Keratinocyte (primary cell): ENCODE results near the gene TLL2. TPM values are rescaled to one million over a fixed set of nuclear protein-coding genes. Genes with fewer than 3 reads are reported as not detected.

Experiments
- DNase-seq: peaks from one replicate; pipeline ENCODE4 v3.0.0-alpha.2; 2011; ENCODE audit warnings: low read depth, missing footprints, low spot score
- FAIRE-seq: peaks from 2 replicates; lab custom pipeline; 2011; peaks lifted over from hg19 to GRCh38; lab: Jason Lieb, UNC
- H2AFZ ChIP-seq: 2 replicates; pipeline ENCODE4 v1.6.0; 2012; ENCODE audit warnings: low read length, control low read depth, inconsistent platforms; ENCODE audit not compliant: control insufficient read depth
- H3K27ac ChIP-seq: 2 replicates; pipeline ENCODE4 v1.5.1; 2011; ENCODE audit warnings: low read length; ENCODE audit not compliant: control insufficient read depth, insufficient read depth
- H3K27me3 ChIP-seq: 3 replicates; pipeline ENCODE4 v1.6.0; 2011; ENCODE audit warnings: low read length; ENCODE audit not compliant: control insufficient read depth, insufficient read depth; ENCODE audit errors: extremely low read depth
- H3K36me3 ChIP-seq, 2 experiments: 2 replicates in 1 of 2; 3 replicates in 1 of 2; pipeline ENCODE4 v1.5.1; 2011; ENCODE audit warnings: low read length in 2 of 2, mild to moderate bottlenecking in 1 of 2; ENCODE audit not compliant: control insufficient read depth in 2 of 2, insufficient read depth in 2 of 2; ENCODE audit errors: extremely low read depth in 1 of 2
- H3K4me1 ChIP-seq: 3 replicates; pipeline ENCODE4 v1.5.1; 2011; ENCODE audit warnings: low read length; ENCODE audit not compliant: control insufficient read depth, insufficient read depth; ENCODE audit errors: extremely low read depth
- H3K4me2 ChIP-seq: 3 replicates; pipeline ENCODE4 v1.6.0; 2011; ENCODE audit warnings: low read depth, low read length; ENCODE audit not compliant: control insufficient read depth, insufficient read depth; ENCODE audit errors: extremely low read depth
- H3K4me3 ChIP-seq, 3 experiments: fragments of 200-600 bp in 1 of 3; sonication (generic) in 1 of 3; 2 replicates in 2 of 3; 3 replicates in 1 of 3; pipeline ENCODE4 v1.5.1; 2011 to 2016; ENCODE audit warnings: low read length in 3 of 3, mild to moderate bottlenecking in 3 of 3, control low read depth in 2 of 3, inconsistent platforms in 1 of 3, low read depth in 1 of 3, mixed read lengths in 1 of 3, mixed run types in 1 of 3, moderate library complexity in 1 of 3; ENCODE audit not compliant: control insufficient read depth in 2 of 3, insufficient read depth in 2 of 3; ENCODE audit errors: extremely low read depth in 1 of 3
- H3K79me2 ChIP-seq: 2 replicates; pipeline ENCODE4 v1.6.0; 2012; ENCODE audit warnings: low read length; ENCODE audit not compliant: control insufficient read depth, insufficient read depth
- H3K9ac ChIP-seq: 3 replicates; pipeline ENCODE4 v1.6.0; 2011; ENCODE audit warnings: low read length; ENCODE audit not compliant: control insufficient read depth, insufficient read depth; ENCODE audit errors: extremely low read depth
- H3K9me1 ChIP-seq: 3 replicates; pipeline ENCODE4 v1.6.0; 2011; ENCODE audit warnings: low read length; ENCODE audit not compliant: control insufficient read depth, insufficient read depth; ENCODE audit errors: extremely low read depth
- H3K9me3 ChIP-seq: 2 replicates; pipeline ENCODE4 v1.5.1; 2012; ENCODE audit warnings: low read depth, low read length; ENCODE audit not compliant: control insufficient read depth
- H4K20me1 ChIP-seq: 3 replicates; pipeline ENCODE4 v1.6.0; 2011; ENCODE audit warnings: low read length; ENCODE audit not compliant: control insufficient read depth, insufficient read depth; ENCODE audit errors: extremely low read depth
- EZH2 ChIP-seq: IDR thresholded peaks from one replicate; pipeline ENCODE4 v1.6.1; 2012; ENCODE audit warnings: inconsistent platforms, mild to moderate bottlenecking, low read length, moderate library complexity
- dilution Hi-C: fragments of 300-500 bp; cut with MboI; formaldehyde crosslinking; loops from one replicate; pipeline ENCODE4 v1.7.0; 2020; ENCODE audit warnings: low sequenced_read_pairs; ENCODE audit not compliant: extremely low pct_ligation_motif_present
- polyA plus RNA-seq, 5 experiments: library from polyadenylated mRNA; depleted of rRNA in 3 of 5; stranded (reverse) in 3 of 5; stranded (forward) in 1 of 5; unstranded in 1 of 5; fragments of >200 nt; gene quantifications; 1 replicate in 1 of 5; 2 replicates in 3 of 5; 3 replicates in 1 of 5; pipeline versions ENCODE4 v1.2.1 to v1.2.3, GENCODE V29; 2011 to 2012; ENCODE audit warnings: missing spikeins in 2 of 5, low read depth in 1 of 5, low replicate concordance in 1 of 5
- TF ChIP-seq, protein P1 (sequence below), 3 experiments: IDR thresholded peaks in 1 of 3; conservative IDR thresholded peaks in 1 of 3; optimal IDR thresholded peaks in 1 of 3; 2 replicates in 2 of 3; 3 replicates in 1 of 3; pipeline versions ENCODE3 to v1.5.1; 2011; ENCODE audit warnings: low read length in 3 of 3, mild to moderate bottlenecking in 3 of 3, moderate library complexity in 2 of 3, control low read depth in 1 of 3, inconsistent platforms in 1 of 3; ENCODE audit not compliant: insufficient read depth in 2 of 3; ENCODE audit errors: extremely low read depth in 1 of 3

TLL2 gene
- polyA plus RNA-seq, 1 donor (not counting 4 experiments of a cell fraction or from before 2014, with no cell fraction given): 0.83 TPM

DNA sequence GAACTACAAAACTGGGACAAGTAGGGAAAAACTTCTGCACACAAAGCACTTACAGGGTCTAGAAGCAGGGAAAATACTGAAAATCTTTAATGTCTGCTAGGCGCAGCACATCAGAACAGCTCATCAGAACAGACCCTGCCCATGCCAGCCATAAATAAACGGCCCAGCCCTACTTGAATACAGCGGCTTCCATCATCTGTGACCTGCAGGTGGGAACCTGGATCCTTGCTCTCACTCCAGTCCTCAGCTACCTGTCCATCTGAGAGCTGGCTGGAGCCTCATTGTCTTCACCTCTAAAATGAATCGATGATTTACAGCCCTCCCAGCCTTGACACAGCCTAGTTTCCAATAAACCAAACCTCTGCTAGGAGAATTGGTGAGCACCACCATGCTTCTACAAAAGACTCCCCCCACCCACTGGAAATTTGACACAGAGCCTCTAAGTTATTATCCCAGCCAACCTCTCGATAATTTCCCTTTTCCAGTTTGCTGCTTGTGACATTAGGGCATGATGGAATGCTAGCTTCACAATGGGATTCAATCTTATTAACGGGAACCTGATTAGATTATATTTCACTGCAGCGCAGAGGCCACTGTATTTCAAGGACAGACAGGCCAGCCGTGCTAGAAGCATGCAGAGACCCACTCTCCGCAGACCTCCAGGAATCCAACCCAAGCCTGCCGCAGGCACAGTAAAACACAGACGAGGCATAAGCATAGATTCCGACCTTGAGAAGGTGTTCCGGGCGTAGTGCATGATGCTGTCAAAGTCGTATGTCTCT lies 93.3 kb downstream of the TLL2 start:
- Histone ChIP-seq H3K27ac (no peak overlapping the region), H4K20me1 (no peaks in the 10 kb centered on the region), H3K9ac (no peak overlapping the region), H3K4me3 (no peak overlapping the region), H3K9me3 (no peaks in the 10 kb centered on the region), H3K9me1 (no peaks in the 10 kb centered on the region), H3K36me3 (no peaks in the 10 kb centered on the region), H3K4me1 (no peaks in the 10 kb centered on the region), H3K27me3 (no peaks in the 10 kb centered on the region), H3K4me2 (no peak overlapping the region), H3K79me2 (no peaks in the 10 kb centered on the region), H2AFZ (no peak overlapping the region)
- FAIRE-seq (no peak), DNase-seq (no peak)
- dilution Hi-C loops: no loop called here
- TF ChIP-seq, protein P1, sequence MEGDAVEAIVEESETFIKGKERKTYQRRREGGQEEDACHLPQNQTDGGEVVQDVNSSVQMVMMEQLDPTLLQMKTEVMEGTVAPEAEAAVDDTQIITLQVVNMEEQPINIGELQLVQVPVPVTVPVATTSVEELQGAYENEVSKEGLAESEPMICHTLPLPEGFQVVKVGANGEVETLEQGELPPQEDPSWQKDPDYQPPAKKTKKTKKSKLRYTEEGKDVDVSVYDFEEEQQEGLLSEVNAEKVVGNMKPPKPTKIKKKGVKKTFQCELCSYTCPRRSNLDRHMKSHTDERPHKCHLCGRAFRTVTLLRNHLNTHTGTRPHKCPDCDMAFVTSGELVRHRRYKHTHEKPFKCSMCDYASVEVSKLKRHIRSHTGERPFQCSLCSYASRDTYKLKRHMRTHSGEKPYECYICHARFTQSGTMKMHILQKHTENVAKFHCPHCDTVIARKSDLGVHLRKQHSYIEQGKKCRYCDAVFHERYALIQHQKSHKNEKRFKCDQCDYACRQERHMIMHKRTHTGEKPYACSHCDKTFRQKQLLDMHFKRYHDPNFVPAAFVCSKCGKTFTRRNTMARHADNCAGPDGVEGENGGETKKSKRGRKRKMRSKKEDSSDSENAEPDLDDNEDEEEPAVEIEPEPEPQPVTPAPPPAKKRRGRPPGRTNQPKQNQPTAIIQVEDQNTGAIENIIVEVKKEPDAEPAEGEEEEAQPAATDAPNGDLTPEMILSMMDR (optimal IDR thresholded peaks at IDR 0.05 in 1 of 3, IDR thresholded peaks at IDR 0.05 in 1 of 3, conservative IDR thresholded peaks at IDR 0.05 in 1 of 3; ENCODE audit: extremely low read depth in 1 of 3, insufficient read depth in 2 of 3, low read length in 3 of 3): no peak
- TF ChIP-seq EZH2: no peak

DNA sequence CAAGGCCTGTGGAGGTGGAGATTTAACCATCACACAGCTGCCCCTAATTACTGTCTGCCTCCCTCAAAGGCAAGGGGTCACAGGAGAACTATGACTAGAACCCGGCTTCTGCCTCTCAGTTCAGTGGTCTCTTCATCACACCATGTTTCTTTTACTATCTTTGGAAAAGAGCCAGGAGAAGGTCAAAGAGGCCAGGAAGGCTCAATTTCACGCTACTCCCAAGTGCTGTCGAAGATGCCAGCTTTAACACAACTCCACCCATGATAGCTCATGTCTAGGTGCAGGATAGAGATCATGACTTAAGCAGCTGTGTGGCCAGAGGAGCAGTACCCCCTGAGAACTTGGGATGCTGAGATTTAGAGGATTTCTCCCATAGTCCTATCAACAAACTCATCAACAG lies 94.4 kb downstream of the TLL2 start:
- no peak for TF ChIP-seq EZH2
- TF ChIP-seq, protein P1 (optimal IDR thresholded peaks at IDR 0.05 in 1 of 3, IDR thresholded peaks at IDR 0.05 in 1 of 3, conservative IDR thresholded peaks at IDR 0.05 in 1 of 3; ENCODE audit: extremely low read depth in 1 of 3, insufficient read depth in 2 of 3, low read length in 3 of 3): no peak
- Histone ChIP-seq H3K9ac (no peak overlapping the region), H3K9me3 (no peaks in the 10 kb centered on the region), H3K4me1 (no peaks in the 10 kb centered on the region), H2AFZ (no peak overlapping the region), H3K27ac (no peak overlapping the region), H3K27me3 (no peaks in the 10 kb centered on the region), H3K4me3 (no peak overlapping the region), H3K9me1 (no peaks in the 10 kb centered on the region), H3K36me3 (no peaks in the 10 kb centered on the region), H4K20me1 (no peaks in the 10 kb centered on the region), H3K79me2 (no peaks in the 10 kb centered on the region), H3K4me2 (no peak overlapping the region)
- FAIRE-seq (no peak), DNase-seq (no peak)
- dilution Hi-C loops: no loop called here
